ENCODE data around the gene ACOT9.

Gene ACOT9

GRCh38 chrX:23726191-23726590 lies 16.9 kb downstream of the ACOT9 start:
- Histone ChIP-seq H3K79me2 (ENCODE audit: insufficient read depth, low read length) (no peaks in the 10 kb centered on the region), H3K4me3 (ENCODE audit: insufficient read depth, low read length, poor library complexity, severe bottlenecking) (no peak overlapping the region), H4K20me1 (ENCODE audit: low read depth, low read length) (no peaks in the 10 kb centered on the region), H3K27ac (ENCODE audit: low read depth, low read length) (no peak overlapping the region), H3F3A (ENCODE audit: insufficient read depth) (no peaks in the 10 kb centered on the region), H3K9ac (ENCODE audit: low read length) (no peak overlapping the region), H3K4me2 (ENCODE audit: low read depth, low read length, poor library complexity, severe bottlenecking) (no peak overlapping the region), H3K36me3 (ENCODE audit: low read length) (no peaks in the 10 kb centered on the region), H3K9me2 (replicated peaks; ENCODE audit: insufficient read depth, low read length) (no peaks in the 10 kb centered on the region), H2AFZ (ENCODE audit: low read depth, low read length, severe bottlenecking) (no peak overlapping the region), H3K27me3 (ENCODE audit: low read length) (no peaks in the 10 kb centered on the region), H3K9me3 (ENCODE audit: insufficient read depth, low read length) (no peaks in the 10 kb centered on the region)
- TF ChIP-seq CTCF (IDR thresholded peaks at IDR 0.05; ENCODE audit: insufficient read depth, low read length, poor library complexity, severe bottlenecking) (no peak), EZH2phosphoT487 (conservative IDR thresholded peaks at IDR 0.05; ENCODE audit: low read length) (no peak)

GRCh38 chrX:23720117-23720677 lies 22.9 kb downstream of the ACOT9 start:
- Histone ChIP-seq H3K9me2 (replicated peaks; ENCODE audit: insufficient read depth, low read length) (no peaks in the 10 kb centered on the region), H3K79me2 (ENCODE audit: insufficient read depth, low read length) (no peaks in the 10 kb centered on the region), H3K27me3 (ENCODE audit: low read length) (no peaks in the 10 kb centered on the region), H3K4me2 (ENCODE audit: low read depth, low read length, poor library complexity, severe bottlenecking) (no peak overlapping the region), H3F3A (ENCODE audit: insufficient read depth) (no peaks in the 10 kb centered on the region), H2AFZ (ENCODE audit: low read depth, low read length, severe bottlenecking) (no peak overlapping the region), H3K4me3 (ENCODE audit: insufficient read depth, low read length, poor library complexity, severe bottlenecking) (no peak overlapping the region), H3K27ac (ENCODE audit: low read depth, low read length) (no peak overlapping the region), H3K36me3 (ENCODE audit: low read length) (no peaks in the 10 kb centered on the region), H3K9me3 (ENCODE audit: insufficient read depth, low read length) (no peaks in the 10 kb centered on the region), H4K20me1 (ENCODE audit: low read depth, low read length) (no peaks in the 10 kb centered on the region), H3K9ac (ENCODE audit: low read length) (no peak overlapping the region)
- TF ChIP-seq CTCF (IDR thresholded peaks at IDR 0.05; ENCODE audit: insufficient read depth, low read length, poor library complexity, severe bottlenecking), result no peak
- no peak for TF ChIP-seq EZH2phosphoT487 (conservative IDR thresholded peaks at IDR 0.05; ENCODE audit: low read length)

GRCh38 chrX:23705235-23705634 lies 37.8 kb downstream of the ACOT9 start:
- no peaks in the 10 kb centered on the region for H3F3A ChIP-seq (ENCODE audit: insufficient read depth)
- no peaks in the 10 kb centered on the region for H3K27me3 ChIP-seq (ENCODE audit: low read length)
- no peaks in the 10 kb centered on the region for H3K9me3 ChIP-seq (ENCODE audit: insufficient read depth, low read length)
- no peak overlapping the region for H3K4me3 ChIP-seq (ENCODE audit: insufficient read depth, low read length, poor library complexity, severe bottlenecking)
- H3K79me2 ChIP-seq (ENCODE audit: insufficient read depth, low read length), result no peaks in the 10 kb centered on the region
- no peak overlapping the region for H3K27ac ChIP-seq (ENCODE audit: low read depth, low read length)
- no peak overlapping the region for H2AFZ ChIP-seq (ENCODE audit: low read depth, low read length, severe bottlenecking)
- no peak for TF ChIP-seq CTCF (IDR thresholded peaks at IDR 0.05; ENCODE audit: insufficient read depth, low read length, poor library complexity, severe bottlenecking)
- TF ChIP-seq EZH2phosphoT487 (conservative IDR thresholded peaks at IDR 0.05; ENCODE audit: low read length), result no peak
- no peaks in the 10 kb centered on the region for H3K36me3 ChIP-seq (ENCODE audit: low read length)
- H4K20me1 ChIP-seq (ENCODE audit: low read depth, low read length), result no peaks in the 10 kb centered on the region
- H3K4me2 ChIP-seq (ENCODE audit: low read depth, low read length, poor library complexity, severe bottlenecking), result no peak overlapping the region
- no peak overlapping the region for H3K9ac ChIP-seq (ENCODE audit: low read length)
- no peaks in the 10 kb centered on the region for H3K9me2 ChIP-seq (replicated peaks; ENCODE audit: insufficient read depth, low read length)
